Endothelial cell of umbilical vein (primary cell): ENCODE measurements around the gene TNIP1. TPM values are rescaled to one million over a fixed set of nuclear protein-coding genes. Genes with fewer than 3 reads are reported as not detected.

Source experiments
- BruUV-seq: library from RNA; stranded (reverse); fragments of 400-500 nt; replicated peaks from 2 replicates; lab custom pipeline; 2021; lab: Mats Ljungman, UMichigan
- CTCF ChIA-PET: fragments of 300-600, 350-600 bp; sonication (Branson Sonifier 250); formaldehyde crosslinking; loops from one replicate; lab custom pipeline; 2021; ENCODE audit warnings: antibody characterized with exemption, inconsistent platforms; lab: Charles Lee
- POLR2A ChIA-PET: fragments of 300-600, 350-600 bp; sonication (Branson Sonifier 250); formaldehyde crosslinking; loops from one replicate; lab custom pipeline; 2021; ENCODE audit warnings: antibody characterized with exemption, inconsistent platforms; lab: Charles Lee
- DNase-seq: peaks from one replicate; pipeline ENCODE4 v3.0.0-alpha.2; 2011; ENCODE audit warnings: low read depth, low spot score
- FAIRE-seq: peaks from 2 replicates; lab custom pipeline; 2011; peaks lifted over from hg19 to GRCh38; lab: Jason Lieb, UNC
- H2AFZ ChIP-seq: 2 replicates; pipeline ENCODE4 v1.6.0; 2012; ENCODE audit warnings: low read depth, low read length, control low read depth, inconsistent platforms
- H3K27ac ChIP-seq: 2 replicates; pipeline ENCODE4 v1.5.1; 2011; ENCODE audit warnings: low read depth, mild to moderate bottlenecking, control low read depth, low read length, moderate library complexity; ENCODE audit not compliant: insufficient read depth
- H3K27me3 ChIP-seq, 2 experiments: 2 replicates each; pipeline versions ENCODE4 v1.6.0 to v1.6.1; 2011; ENCODE audit warnings: low read length in 2 of 2, mixed read lengths in 1 of 2; ENCODE audit not compliant: control insufficient read depth in 2 of 2, insufficient read depth in 2 of 2
- H3K36me3 ChIP-seq, 2 experiments: 2 replicates in 1 of 2; 3 replicates in 1 of 2; pipeline ENCODE4 v1.5.1; 2011; ENCODE audit warnings: low read length in 2 of 2, mild to moderate bottlenecking in 1 of 2, moderate library complexity in 1 of 2; ENCODE audit not compliant: control insufficient read depth in 2 of 2, insufficient read depth in 2 of 2; ENCODE audit errors: extremely low read depth in 1 of 2
- H3K4me1 ChIP-seq: 3 replicates; pipeline ENCODE4 v1.5.1; 2011; ENCODE audit warnings: mild to moderate bottlenecking, low read length; ENCODE audit not compliant: control insufficient read depth, insufficient read depth; ENCODE audit errors: extremely low read depth
- H3K4me2 ChIP-seq: 2 replicates; pipeline ENCODE4 v1.6.1; 2011; ENCODE audit warnings: low read length, control low read depth, mixed read lengths; ENCODE audit not compliant: insufficient read depth
- H3K4me3 ChIP-seq, 3 experiments: fragments of 200-600 bp in 1 of 3; sonication (generic), shearing (Covaris generic) in 1 of 3; replicated peaks in 1 of 3; 2 replicates each; pipeline ENCODE4 v1.5.1; 2011 to 2016; ENCODE audit warnings: control low read depth in 3 of 3, low read length in 3 of 3, mild to moderate bottlenecking in 2 of 3, inconsistent platforms in 1 of 3, low read depth in 1 of 3, moderate library complexity in 1 of 3; ENCODE audit not compliant: insufficient read depth in 1 of 3
- H3K79me2 ChIP-seq: 2 replicates; pipeline ENCODE4 v1.6.0; 2012; ENCODE audit warnings: low read length, inconsistent platforms; ENCODE audit not compliant: control insufficient read depth, insufficient read depth
- H3K9ac ChIP-seq: replicated peaks from 2 replicates; pipeline ENCODE3; 2011; ENCODE audit warnings: low read length, control low read depth; ENCODE audit not compliant: insufficient read depth; ENCODE audit errors: extremely low read depth
- H3K9me1 ChIP-seq: replicated peaks from 3 replicates; pipeline ENCODE4 v1.6.0; 2011; ENCODE audit warnings: mild to moderate bottlenecking, low read length; ENCODE audit not compliant: control insufficient read depth, insufficient read depth; ENCODE audit errors: extremely low read depth
- H3K9me3 ChIP-seq: replicated peaks from 2 replicates; pipeline ENCODE4 v1.5.1; 2012; ENCODE audit warnings: low read length, inconsistent platforms; ENCODE audit not compliant: control insufficient read depth, insufficient read depth
- H4K20me1 ChIP-seq: replicated peaks from 2 replicates; pipeline ENCODE3; 2011; ENCODE audit warnings: mild to moderate bottlenecking, low read length; ENCODE audit not compliant: control insufficient read depth, insufficient read depth; ENCODE audit errors: extremely low read depth
- FOS ChIP-seq: IDR thresholded peaks from 2 replicates; pipeline ENCODE4 v1.6.1; 2011; ENCODE audit warnings: mild to moderate bottlenecking, low read length, moderate library complexity, borderline replicate concordance; ENCODE audit not compliant: insufficient read depth
- JUN ChIP-seq: IDR thresholded peaks from 2 replicates; pipeline ENCODE4 v1.6.1; 2011; ENCODE audit warnings: borderline replicate concordance, low read depth; ENCODE audit not compliant: insufficient read length, insufficient read depth
- dilution Hi-C: fragments of 300-500 bp; cut with MboI; formaldehyde crosslinking; loops from one replicate; pipeline ENCODE4 v1.15.0; 2019; ENCODE audit warnings: low sequenced_read_pairs; ENCODE audit not compliant: extremely low pct_ligation_motif_present
- intact Hi-C: fragments of 100-400 bp; cut with micrococcal nuclease; formaldehyde crosslinking; loops from one replicate; pipeline ENCODE4 v1.10.0; 2022
- polyA plus RNA-seq, 4 experiments: library from polyadenylated mRNA; depleted of rRNA in 3 of 4; stranded (reverse) in 3 of 4; unstranded in 1 of 4; fragments of >200 nt; gene quantifications; 2 replicates each; pipeline versions ENCODE4 v1.2.1 to v1.2.3, GENCODE V29; 2011 to 2012; ENCODE audit warnings: missing spikeins in 1 of 4
- total RNA-seq: library from RNA; stranded (reverse); gene quantifications from 2 replicates; pipeline ENCODE4 v1.2.3, GENCODE V29; 2021
- TF ChIP-seq, protein P1 (sequence below), 2 donors: IDR thresholded peaks; 1 replicate in 1 of 2; 2 replicates in 1 of 2; pipeline ENCODE4 v1.5.1; 2011; ENCODE audit warnings: low read length in 2 of 2, mild to moderate bottlenecking in 2 of 2, moderate library complexity in 2 of 2, control low read depth in 1 of 2, inconsistent platforms in 1 of 2, low read depth in 1 of 2; ENCODE audit not compliant: insufficient read depth in 1 of 2; ENCODE audit errors: extremely low read depth in 1 of 2
- TF ChIP-seq, protein P2 (sequence below): IDR thresholded peaks from 2 replicates; pipeline ENCODE4 v1.6.1; 2011; ENCODE audit not compliant: insufficient read depth, insufficient read length

The TNIP1 gene
- total and polyA plus RNA-seq, 2 donors (not counting 3 experiments of a cell fraction or from before 2014, with no cell fraction given) = 43.0 to 96.8 TPM

DNA sequence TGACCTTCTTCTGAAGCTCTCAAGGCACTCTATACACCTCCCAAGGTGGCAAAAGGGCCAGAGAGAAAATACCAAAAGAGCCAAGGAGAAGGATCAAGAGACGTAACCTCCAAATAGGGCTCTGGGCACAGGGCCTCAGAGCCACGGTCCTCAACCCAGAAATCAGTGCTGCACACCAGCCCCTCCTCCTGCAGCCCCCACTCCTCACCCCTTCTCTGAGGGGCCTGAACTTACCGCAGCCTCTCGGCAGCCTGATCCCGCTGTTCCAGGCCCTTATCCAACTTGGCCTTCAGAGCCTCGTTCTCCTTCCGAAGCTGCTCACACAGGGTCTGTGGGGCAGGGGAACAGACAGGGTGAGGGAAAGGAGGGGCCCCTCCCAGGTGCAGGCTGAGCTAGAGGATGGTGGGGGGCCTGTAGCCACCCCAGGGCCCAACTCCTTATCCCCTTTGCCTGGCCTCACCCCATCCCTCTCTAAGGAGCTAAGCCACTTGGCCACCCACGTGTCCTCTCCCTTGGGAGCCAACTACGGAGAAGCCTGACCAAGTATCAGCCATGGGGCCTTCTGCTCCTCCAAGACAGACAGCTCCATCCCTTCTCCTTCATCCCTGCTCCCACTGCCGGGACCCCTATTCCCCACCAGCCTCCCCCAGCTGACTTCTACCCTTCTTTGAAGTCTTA is 28.8 kb downstream of the TNIP1 start:
- BruUV-seq = no TSS peak

More for the DNA sequence above, 28.8 kb downstream of the TNIP1 start:
- FAIRE-seq = no peak
- H3K4me3 ChIP-seq = no peak overlapping the region
- POLR2A ChIA-PET = interaction anchor here (0.6 to 1.1 kb wide), 3 partner anchors 50 to 64 kb away, joined by 3 to 5 read pairs (median 4); no protein-coding TSS in a partner anchor
- dilution Hi-C loops (no loop called here), intact Hi-C loops (loop anchor here (1.0 to 5.0 kb wide), 5 partner anchors 45 to 187 kb away; partner anchors contain the start of gene ANXA6)
- H3K9me3 ChIP-seq = no peaks in the 10 kb centered on the region
- H3K4me1 ChIP-seq = no peaks in the 10 kb centered on the region
- H3K27me3 ChIP-seq = no peaks in the 10 kb centered on the region
- H3K79me2 ChIP-seq = no peaks in the 10 kb centered on the region
- no peaks in the 10 kb centered on the region for H4K20me1 ChIP-seq
- H3K9me1 ChIP-seq = no peaks in the 10 kb centered on the region
- TF ChIP-seq FOS (no peak), JUN (no peak)
- TF ChIP-seq, protein P1, sequence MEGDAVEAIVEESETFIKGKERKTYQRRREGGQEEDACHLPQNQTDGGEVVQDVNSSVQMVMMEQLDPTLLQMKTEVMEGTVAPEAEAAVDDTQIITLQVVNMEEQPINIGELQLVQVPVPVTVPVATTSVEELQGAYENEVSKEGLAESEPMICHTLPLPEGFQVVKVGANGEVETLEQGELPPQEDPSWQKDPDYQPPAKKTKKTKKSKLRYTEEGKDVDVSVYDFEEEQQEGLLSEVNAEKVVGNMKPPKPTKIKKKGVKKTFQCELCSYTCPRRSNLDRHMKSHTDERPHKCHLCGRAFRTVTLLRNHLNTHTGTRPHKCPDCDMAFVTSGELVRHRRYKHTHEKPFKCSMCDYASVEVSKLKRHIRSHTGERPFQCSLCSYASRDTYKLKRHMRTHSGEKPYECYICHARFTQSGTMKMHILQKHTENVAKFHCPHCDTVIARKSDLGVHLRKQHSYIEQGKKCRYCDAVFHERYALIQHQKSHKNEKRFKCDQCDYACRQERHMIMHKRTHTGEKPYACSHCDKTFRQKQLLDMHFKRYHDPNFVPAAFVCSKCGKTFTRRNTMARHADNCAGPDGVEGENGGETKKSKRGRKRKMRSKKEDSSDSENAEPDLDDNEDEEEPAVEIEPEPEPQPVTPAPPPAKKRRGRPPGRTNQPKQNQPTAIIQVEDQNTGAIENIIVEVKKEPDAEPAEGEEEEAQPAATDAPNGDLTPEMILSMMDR (IDR thresholded peaks at IDR 0.05; ENCODE audit: extremely low read depth in 1 of 2, insufficient read depth in 1 of 2, low read depth in 1 of 2, low read length in 2 of 2) = no peak
- TF ChIP-seq, protein P2, sequence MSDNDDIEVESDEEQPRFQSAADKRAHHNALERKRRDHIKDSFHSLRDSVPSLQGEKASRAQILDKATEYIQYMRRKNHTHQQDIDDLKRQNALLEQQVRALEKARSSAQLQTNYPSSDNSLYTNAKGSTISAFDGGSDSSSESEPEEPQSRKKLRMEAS = no peak
- H3K4me2 ChIP-seq = no peak overlapping the region
- H3K9ac ChIP-seq = no peak overlapping the region
- H3K27ac ChIP-seq = no peak overlapping the region
- no peak for DNase-seq
- peaks cover 8 to 52% of the 10 kb centered on the region in 2 experiments for H3K36me3 ChIP-seq
- CTCF ChIA-PET = interaction anchor here (0.7 to 9.9 kb wide), 35 partner anchors 11 to 601 kb away, joined by 3 to 679 read pairs (median 11); partner anchors contain the start of genes ANXA6, CCDC69, GM2A and GPX3
- H2AFZ ChIP-seq = no peak overlapping the region
